A673 (cell line): ENCODE results near the gene MEGF10. TPM values are rescaled to one million over a fixed set of nuclear protein-coding genes. Genes with fewer than 3 reads are reported as not detected.

Source experiments
- BruUV-seq: library from RNA; stranded (reverse); fragments of 400-500 nt; replicated peaks from 2 replicates; lab custom pipeline; 2021; lab: Mats Ljungman, UMichigan
- CTCF ChIA-PET: fragments of 300-600 bp; sonication (Branson Sonifier 250); formaldehyde crosslinking; loops from one replicate; lab custom pipeline; 2022; ENCODE audit warnings: antibody characterized with exemption; lab: Charles Lee
- POLR2A ChIA-PET: fragments of 300-600 bp; sonication (Branson Sonifier 250); formaldehyde crosslinking; loops from one replicate; lab custom pipeline; 2022; ENCODE audit warnings: antibody characterized with exemption; ENCODE audit not compliant: low non-redundant PET; lab: Charles Lee
- DNase-seq: peaks from one replicate; pipeline ENCODE4 v3.0.0-alpha.2; 2015; ENCODE audit warnings: low spot score
- H3K27ac ChIP-seq: fragments of 200-600 bp; sonication (generic); 2 replicates; pipeline ENCODE4 v1.5.1; 2016; ENCODE audit warnings: mixed run types, low read depth, mild to moderate bottlenecking, mixed read lengths, antibody characterized with exemption, low read length; ENCODE audit not compliant: poor library complexity, severe bottlenecking
- H3K27me3 ChIP-seq: fragments of 200-600 bp; sonication (generic); replicated peaks from 2 replicates; pipeline ENCODE4 v1.6.1; 2017; ENCODE audit warnings: mixed run types, low read depth, mild to moderate bottlenecking, mixed read lengths, antibody characterized with exemption, low read length; ENCODE audit not compliant: insufficient read depth, poor library complexity
- H3K36me3 ChIP-seq: fragments of 200-600 bp; sonication (generic); 2 replicates; pipeline ENCODE4 v1.6.1; 2016; ENCODE audit warnings: mixed run types, mild to moderate bottlenecking, mixed read lengths, antibody characterized with exemption, low read length; ENCODE audit not compliant: insufficient read depth, poor library complexity, severe bottlenecking
- H3K4me1 ChIP-seq: fragments of 200-600 bp; sonication (generic); 2 replicates; pipeline ENCODE4 v1.6.1; 2017; ENCODE audit warnings: mixed run types, mild to moderate bottlenecking, mixed read lengths, antibody characterized with exemption, low read length; ENCODE audit not compliant: insufficient read depth, poor library complexity, severe bottlenecking
- H3K4me3 ChIP-seq: fragments of 200-600 bp; sonication (generic); 2 replicates; pipeline ENCODE4 v1.5.1; 2016; ENCODE audit warnings: low read depth, mixed run types, mild to moderate bottlenecking, mixed read lengths, low read length; ENCODE audit not compliant: poor library complexity, severe bottlenecking
- H3K9me3 ChIP-seq: fragments of 200-600 bp; sonication (generic); 2 replicates; pipeline ENCODE4 v1.6.1; 2016; ENCODE audit warnings: mixed run types, low read depth, mild to moderate bottlenecking, mixed read lengths, antibody characterized with exemption, low read length; ENCODE audit not compliant: poor library complexity, severe bottlenecking
- EZH2 ChIP-seq: fragments of 200-600 bp; sonication (generic); IDR thresholded peaks from 2 replicates; pipeline ENCODE4 v1.6.1; 2017; ENCODE audit warnings: borderline replicate concordance, low read depth, mild to moderate bottlenecking, mixed read lengths, antibody characterized with exemption, low read length; ENCODE audit not compliant: poor library complexity, severe bottlenecking
- intact Hi-C: fragments of 100-400 bp; cut with micrococcal nuclease; formaldehyde crosslinking; loops from one replicate; pipeline ENCODE4 v1.10.0; 2022; ENCODE audit not compliant: unreplicated experiment
- total RNA-seq: library from RNA; stranded (reverse); gene quantifications from 2 replicates; pipeline ENCODE4 v1.2.3, GENCODE V29; 2021
- TF ChIP-seq, protein P1 (sequence below): fragments of 300-800, 200-600 bp; sonication (generic); conservative IDR thresholded peaks from 2 replicates; pipeline ENCODE4 v1.5.1; 2017; ENCODE audit warnings: low read depth, mild to moderate bottlenecking, antibody characterized with exemption, low read length, moderate library complexity, mixed read lengths

The MEGF10 gene
- total RNA-seq, 1 experiment from 2014 or later = 0.71 TPM

DNA sequence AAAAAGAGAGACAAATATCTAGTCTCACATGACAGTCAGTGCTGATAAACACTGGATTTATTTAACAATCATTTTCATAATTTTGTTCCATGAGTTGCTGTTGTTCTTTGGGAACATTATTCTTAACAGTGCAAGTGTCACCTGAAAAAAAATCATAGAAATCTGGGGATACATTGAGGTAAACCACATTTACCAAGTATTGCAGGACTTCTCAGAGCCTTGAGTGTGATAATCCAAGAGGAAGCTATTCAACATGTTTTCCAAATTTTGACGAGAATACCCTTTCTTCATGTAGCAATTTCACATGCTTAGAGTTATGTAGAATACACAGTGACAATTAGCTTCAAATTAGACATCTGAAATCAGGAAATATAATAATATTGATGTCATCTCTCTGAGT, 108.5 kb downstream of the MEGF10 start:
- POLR2A ChIA-PET = no interaction called here
- no peak overlapping the region for H3K4me3 ChIP-seq
- BruUV-seq = no TSS peak
- no peak for TF ChIP-seq EZH2
- TF ChIP-seq, protein P1, sequence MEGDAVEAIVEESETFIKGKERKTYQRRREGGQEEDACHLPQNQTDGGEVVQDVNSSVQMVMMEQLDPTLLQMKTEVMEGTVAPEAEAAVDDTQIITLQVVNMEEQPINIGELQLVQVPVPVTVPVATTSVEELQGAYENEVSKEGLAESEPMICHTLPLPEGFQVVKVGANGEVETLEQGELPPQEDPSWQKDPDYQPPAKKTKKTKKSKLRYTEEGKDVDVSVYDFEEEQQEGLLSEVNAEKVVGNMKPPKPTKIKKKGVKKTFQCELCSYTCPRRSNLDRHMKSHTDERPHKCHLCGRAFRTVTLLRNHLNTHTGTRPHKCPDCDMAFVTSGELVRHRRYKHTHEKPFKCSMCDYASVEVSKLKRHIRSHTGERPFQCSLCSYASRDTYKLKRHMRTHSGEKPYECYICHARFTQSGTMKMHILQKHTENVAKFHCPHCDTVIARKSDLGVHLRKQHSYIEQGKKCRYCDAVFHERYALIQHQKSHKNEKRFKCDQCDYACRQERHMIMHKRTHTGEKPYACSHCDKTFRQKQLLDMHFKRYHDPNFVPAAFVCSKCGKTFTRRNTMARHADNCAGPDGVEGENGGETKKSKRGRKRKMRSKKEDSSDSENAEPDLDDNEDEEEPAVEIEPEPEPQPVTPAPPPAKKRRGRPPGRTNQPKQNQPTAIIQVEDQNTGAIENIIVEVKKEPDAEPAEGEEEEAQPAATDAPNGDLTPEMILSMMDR = no peak
- H3K9me3 ChIP-seq = no peaks in the 10 kb centered on the region
- no peaks in the 10 kb centered on the region for H3K27me3 ChIP-seq
- no peaks in the 10 kb centered on the region for H3K4me1 ChIP-seq
- no peak overlapping the region for H3K27ac ChIP-seq
- no peaks in the 10 kb centered on the region for H3K36me3 ChIP-seq
- no peak for DNase-seq
- CTCF ChIA-PET = no interaction called here
- intact Hi-C loops = no loop called here

DNA sequence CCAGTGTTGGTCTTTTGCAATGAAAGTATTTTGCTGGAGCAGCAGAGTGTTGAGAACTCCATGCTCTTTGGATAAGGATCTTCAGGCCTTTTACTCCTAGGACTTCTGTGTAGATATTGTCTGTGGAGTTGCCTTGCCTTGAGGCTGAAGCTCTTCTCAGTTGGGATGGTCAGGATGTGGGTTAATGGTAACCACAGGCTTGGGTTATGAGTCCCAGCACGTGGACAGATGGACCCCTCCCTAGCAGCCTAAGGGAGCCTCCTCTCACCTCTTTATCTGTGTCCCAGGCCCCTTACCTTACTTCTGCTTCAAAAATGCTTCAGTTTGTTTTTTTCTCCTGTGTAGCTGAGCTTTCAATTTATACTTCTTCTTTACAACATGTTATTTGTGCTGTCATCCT, 109.9 kb downstream of the MEGF10 start:
- TF ChIP-seq EZH2 = no peak
- TF ChIP-seq, protein P1 = no peak
- Histone ChIP-seq H3K36me3 (no peaks in the 10 kb centered on the region), H3K4me1 (no peaks in the 10 kb centered on the region), H3K9me3 (no peaks in the 10 kb centered on the region), H3K27ac (no peak overlapping the region), H3K4me3 (no peak overlapping the region), H3K27me3 (no peaks in the 10 kb centered on the region)
- DNase-seq = no peak
- BruUV-seq = no TSS peak
- ChIA-PET CTCF (no interaction called here), POLR2A (no interaction called here)
- intact Hi-C loops = no loop called here

DNA sequence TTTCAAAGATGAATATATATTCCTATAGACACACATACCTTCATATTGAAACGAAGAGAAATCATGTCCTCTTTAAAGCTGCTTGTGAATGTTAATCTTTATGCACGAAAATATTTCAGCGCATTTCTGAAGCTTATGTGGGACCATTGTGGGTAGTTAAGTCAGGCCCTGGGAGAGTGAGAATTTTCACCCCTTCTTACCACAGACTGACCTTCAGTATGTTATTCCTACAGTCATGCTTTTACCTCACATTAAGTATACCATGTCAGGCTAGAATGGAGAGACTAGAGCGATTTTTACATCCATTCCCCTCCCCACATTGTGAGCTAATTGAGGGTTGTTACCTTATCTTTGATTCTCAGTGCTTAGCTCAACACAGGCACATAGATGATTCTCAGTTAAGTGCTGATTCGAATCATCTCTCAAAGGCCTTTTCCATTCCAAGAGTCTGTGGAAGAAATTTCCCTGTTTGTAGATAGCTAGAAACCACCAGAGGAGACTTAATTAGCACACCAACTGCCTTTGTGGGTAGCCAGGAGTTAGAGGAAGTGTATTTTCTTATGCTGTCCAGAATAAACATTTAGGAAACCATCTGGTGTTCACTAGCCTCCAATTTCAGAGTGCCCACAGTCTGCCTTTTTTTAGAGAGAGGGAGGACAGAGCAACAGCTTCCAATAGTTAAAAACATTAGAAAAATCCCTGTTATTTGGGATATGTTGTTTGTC, 110.5 kb downstream of the MEGF10 start:
- H3K27ac ChIP-seq = no peak overlapping the region
- BruUV-seq = no TSS peak
- no peak for DNase-seq
- no peak overlapping the region for H3K4me3 ChIP-seq
- POLR2A ChIA-PET = no interaction called here
- no peak for TF ChIP-seq EZH2
- TF ChIP-seq, protein P1 = no peak
- CTCF ChIA-PET = no interaction called here
- H3K36me3 ChIP-seq = no peaks in the 10 kb centered on the region
- H3K27me3 ChIP-seq = no peaks in the 10 kb centered on the region
- no peaks in the 10 kb centered on the region for H3K4me1 ChIP-seq
- intact Hi-C loops = no loop called here
- H3K9me3 ChIP-seq = no peaks in the 10 kb centered on the region
